RWPE1 (cell line): ENCODE measurements around the gene RAB43.

Experiments
- CTCF ChIA-PET: fragments of 350-600 bp; sonication (Branson Sonifier 250); formaldehyde crosslinking; extraction: SDS; loops from one replicate; lab custom pipeline; 2021; lab: Yijun Ruan, JAX
- POLR2A ChIA-PET: fragments of 400-600 bp; formaldehyde crosslinking; extraction: SDS; loops from one replicate; lab custom pipeline; 2020; ENCODE audit warnings: antibody characterized with exemption; ENCODE audit not compliant: low non-redundant PET; lab: Yijun Ruan, JAX
- DNase-seq: peaks from one replicate; pipeline ENCODE4 v3.0.0; 2012; ENCODE audit warnings: low spot score
- H3K27ac ChIP-seq: fragments of 450-650 bp; 2 replicates; pipeline ENCODE4 v1.5.1; 2017
- TF ChIP-seq, protein P1 (sequence below): fragments of 450-650 bp; conservative IDR thresholded peaks from 2 replicates; pipeline ENCODE4 v1.5.1; 2017; ENCODE audit warnings: low read depth, mild to moderate bottlenecking

The RAB43 gene

DNA sequence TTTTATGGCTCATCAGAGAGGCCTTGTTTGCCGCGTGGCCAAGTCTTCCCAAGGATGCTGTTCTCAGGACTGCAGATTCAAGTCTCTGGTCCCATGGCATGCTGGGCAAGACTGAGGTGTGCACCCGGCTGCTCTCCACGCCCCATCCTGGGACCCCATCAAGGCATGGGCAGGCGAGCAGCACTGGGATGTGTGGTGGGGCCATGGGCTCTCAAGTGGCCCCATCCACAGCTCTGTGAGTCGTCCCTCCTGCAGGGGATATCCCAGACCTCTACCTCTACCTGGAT, 74.1 kb downstream of the RAB43 start:
- H3K27ac ChIP-seq, result no peak overlapping the region
- POLR2A ChIA-PET, result no interaction called here
- TF ChIP-seq, protein P1, sequence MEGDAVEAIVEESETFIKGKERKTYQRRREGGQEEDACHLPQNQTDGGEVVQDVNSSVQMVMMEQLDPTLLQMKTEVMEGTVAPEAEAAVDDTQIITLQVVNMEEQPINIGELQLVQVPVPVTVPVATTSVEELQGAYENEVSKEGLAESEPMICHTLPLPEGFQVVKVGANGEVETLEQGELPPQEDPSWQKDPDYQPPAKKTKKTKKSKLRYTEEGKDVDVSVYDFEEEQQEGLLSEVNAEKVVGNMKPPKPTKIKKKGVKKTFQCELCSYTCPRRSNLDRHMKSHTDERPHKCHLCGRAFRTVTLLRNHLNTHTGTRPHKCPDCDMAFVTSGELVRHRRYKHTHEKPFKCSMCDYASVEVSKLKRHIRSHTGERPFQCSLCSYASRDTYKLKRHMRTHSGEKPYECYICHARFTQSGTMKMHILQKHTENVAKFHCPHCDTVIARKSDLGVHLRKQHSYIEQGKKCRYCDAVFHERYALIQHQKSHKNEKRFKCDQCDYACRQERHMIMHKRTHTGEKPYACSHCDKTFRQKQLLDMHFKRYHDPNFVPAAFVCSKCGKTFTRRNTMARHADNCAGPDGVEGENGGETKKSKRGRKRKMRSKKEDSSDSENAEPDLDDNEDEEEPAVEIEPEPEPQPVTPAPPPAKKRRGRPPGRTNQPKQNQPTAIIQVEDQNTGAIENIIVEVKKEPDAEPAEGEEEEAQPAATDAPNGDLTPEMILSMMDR, result no peak
- no peak for DNase-seq
- CTCF ChIA-PET, result no interaction called here

DNA sequence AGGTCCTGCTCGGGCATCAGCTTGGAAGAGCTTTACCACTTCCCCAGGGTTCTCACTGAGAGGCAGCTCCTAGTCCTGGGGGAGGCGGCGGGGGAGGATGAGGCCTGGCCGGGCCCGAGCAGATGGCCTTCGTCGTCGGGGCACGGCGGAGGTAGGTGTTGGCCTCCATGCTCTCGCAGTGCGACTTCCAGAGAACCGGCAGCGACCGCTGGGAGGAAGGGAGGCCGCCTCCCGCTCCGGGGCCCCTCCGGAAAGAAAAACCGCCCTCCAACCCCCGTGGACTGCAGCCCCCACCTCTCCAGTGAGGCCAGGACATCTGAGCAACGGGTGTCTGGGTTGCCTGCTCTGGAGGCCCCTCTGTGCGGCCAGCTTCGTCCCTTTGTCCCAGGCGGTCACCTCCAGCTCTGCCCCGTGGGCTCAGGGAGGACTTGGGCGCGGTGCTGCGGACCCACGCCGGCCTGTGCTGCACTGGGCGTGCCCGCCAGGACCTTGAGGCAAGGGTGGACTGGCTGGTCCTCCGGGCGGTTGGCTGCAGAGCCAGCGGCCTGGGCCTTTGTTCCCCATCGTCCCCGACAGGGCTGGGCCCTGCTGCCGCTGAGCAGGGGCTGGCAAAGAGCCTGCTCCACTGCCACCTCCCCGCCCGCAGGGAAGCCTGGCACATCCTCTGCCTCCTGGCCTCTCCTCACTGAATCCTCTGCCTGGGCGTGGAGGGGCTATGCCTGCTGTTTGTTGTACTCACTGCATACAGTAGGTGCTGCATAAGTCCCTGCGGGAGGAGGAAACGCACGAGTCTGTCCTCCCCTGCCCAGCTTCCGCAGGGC, 74.7 kb downstream of the RAB43 start:
- H3K27ac ChIP-seq, result no peak overlapping the region
- POLR2A ChIA-PET, result no interaction called here
- TF ChIP-seq, protein P1, result no peak
- CTCF ChIA-PET, result no interaction called here
- no peak for DNase-seq

DNA sequence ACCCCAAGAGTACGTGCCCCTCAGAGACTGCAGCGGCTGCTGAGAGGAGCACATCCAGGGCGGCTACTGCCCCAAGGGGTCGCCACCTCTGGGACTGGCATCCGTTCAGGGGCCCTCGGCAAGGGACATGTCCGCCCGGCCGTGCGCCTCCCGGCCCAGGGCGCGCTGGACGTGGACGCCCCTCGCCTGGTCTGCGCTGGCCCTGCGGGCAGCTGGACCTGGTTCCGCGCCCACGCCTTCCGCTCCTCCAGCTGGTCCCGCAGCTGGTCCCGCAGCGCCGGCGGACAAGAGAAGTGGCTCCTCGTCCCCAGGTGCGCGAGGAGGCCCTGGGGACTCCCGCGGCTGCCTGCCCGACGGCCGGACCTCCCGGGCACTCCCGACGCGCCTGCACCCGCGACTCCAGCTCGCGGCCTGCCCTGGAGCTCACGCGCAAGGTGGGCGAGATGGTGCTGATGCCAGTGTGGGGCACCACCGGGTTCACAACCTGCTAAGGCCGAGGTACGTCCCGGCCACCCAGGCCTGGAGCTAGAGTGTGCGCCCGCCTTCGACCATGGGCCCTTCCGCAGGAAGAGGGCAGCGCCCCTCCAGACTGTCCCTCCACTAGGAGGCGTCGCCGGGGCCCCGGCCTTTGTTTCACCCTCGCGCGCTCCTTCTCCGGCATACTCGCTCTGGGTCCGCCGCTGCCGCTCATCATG, 75.4 kb downstream of the RAB43 start:
- CTCF ChIA-PET, result interaction anchor here (0.6 kb wide), 1 partner anchor 19 kb away, joined by 4 read pairs; no protein-coding TSS in a partner anchor
- TF ChIP-seq, protein P1, result no peak
- no peak overlapping the region for H3K27ac ChIP-seq
- no peak for DNase-seq
- POLR2A ChIA-PET, result no interaction called here

DNA sequence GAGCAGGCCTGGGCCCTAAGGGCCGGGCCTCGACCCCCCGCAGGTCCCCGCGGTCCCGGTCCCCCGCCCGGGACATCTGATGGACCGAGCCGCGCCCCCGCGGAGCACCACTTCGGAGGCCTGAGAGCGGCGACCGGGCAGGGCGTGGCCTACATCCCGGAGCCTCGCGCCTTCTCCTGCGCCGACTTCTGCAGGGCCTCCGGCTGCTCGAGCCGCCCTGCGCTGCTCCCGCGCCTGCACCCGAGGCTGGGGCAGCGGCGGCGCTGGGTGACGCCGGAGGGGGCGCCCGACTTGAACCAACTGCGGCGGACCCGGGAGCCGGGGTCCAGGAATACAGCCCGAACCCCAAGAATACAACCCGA, 75.9 kb downstream of the RAB43 start:
- H3K27ac ChIP-seq, result no peak overlapping the region
- TF ChIP-seq, protein P1, result no peak
- no peak for DNase-seq
- POLR2A ChIA-PET, result no interaction called here
- CTCF ChIA-PET, result interaction anchor here (0.6 kb wide), 1 partner anchor 19 kb away, joined by 4 read pairs; no protein-coding TSS in a partner anchor

DNA sequence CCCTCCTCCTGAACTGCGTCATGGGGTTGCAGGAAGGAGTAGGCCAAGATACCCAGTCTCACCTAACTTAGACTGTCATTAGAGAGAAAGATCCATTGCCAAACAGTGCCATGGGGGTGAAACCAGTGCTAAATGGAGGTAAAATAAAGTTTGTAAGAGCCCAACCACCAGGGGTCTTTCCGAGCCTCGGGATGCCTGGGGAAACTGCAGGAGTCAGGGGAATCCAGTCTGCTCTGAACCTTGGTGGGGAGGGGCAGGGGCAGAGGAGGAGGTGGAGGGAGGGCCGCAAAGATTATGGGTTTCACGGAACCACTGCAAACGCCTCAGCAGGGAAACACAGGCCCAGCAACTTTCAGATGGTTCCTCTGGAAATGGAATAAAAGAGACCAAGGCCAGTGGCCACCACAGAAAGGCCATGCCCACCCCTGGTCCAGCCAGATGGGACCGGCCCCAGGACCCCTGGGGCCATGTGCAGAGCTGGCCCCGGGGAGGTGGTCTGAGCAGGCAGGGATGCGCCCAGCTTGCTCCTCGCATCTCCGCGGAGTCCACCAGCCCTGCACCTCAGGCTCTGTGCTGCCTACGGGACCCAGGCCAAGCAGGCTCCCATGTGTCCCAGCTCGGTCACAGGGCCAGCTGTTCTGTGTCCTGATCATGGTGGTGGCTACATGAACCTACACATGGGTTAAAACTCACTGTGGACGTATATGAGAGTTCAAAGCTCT, 80.9 kb downstream of the RAB43 start:
- no peak for DNase-seq
- no peak overlapping the region for H3K27ac ChIP-seq
- TF ChIP-seq, protein P1, result no peak
- ChIA-PET POLR2A (no interaction called here), CTCF (interaction anchor here (0.7 kb wide), 1 partner anchor 58 kb away, joined by 3 read pairs; no protein-coding TSS in a partner anchor)

DNA sequence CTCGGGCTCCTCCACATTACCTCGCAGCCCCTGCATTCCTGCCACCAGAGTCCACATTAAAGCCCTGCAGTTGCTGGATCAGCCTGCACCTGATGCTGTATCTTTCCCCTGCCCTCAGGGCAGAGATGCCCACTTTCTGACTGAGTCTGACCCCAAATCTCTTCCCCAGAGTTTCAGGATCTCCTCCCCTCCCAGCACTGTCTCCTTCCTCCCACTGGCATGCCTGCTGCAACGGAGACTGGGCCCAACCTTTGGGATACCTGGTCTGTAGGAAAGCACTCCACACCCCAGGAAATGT, 81.6 kb downstream of the RAB43 start:
- no peak overlapping the region for H3K27ac ChIP-seq
- ChIA-PET POLR2A (no interaction called here), CTCF (interaction anchor here (1.4 kb wide), 1 partner anchor 14 kb away, joined by 5 read pairs; no protein-coding TSS in a partner anchor)
- TF ChIP-seq, protein P1, result no peak
- DNase-seq, result no peak
